Pancreas (tissue), 10 donors: ENCODE measurements around the gene ISCA2. TPM values are rescaled to one million over a fixed set of nuclear protein-coding genes. Genes with fewer than 3 reads are reported as not detected.
"Not testable (repeated sequence)": the region's sequence is repeated elsewhere in the genome, so short reads cannot be mapped to it uniquely, and the experiment has no call there.

ENCODE experiments used
- ATAC-seq, 4 donors: fragments of 200-7000 bp; cut with Tn5 transposase; one replicate each; pipeline versions ENCODE4 v1.8.0 to v1.9.1; 2020; ENCODE audit warnings: mild to moderate bottlenecking in 4 of 4, moderate library complexity in 4 of 4
- DNase-seq, 6 donors: peaks; one replicate each; pipeline ENCODE4 v3.0.0-alpha.2; 2020
- FAIRE-seq: peaks from 2 replicates; lab custom pipeline; 2012; peaks lifted over from hg19 to GRCh38; lab: Jason Lieb, UNC
- H3K27ac ChIP-seq, 4 donors: fragments of 200-600 bp; sonication (generic); 1 replicate in 3 of 4; 2 replicates in 1 of 4; pipeline versions ENCODE4 v1.5.0 to v1.8.0; 2020
- H3K27me3 ChIP-seq, 4 donors: fragments of 200-600 bp; one replicate each; pipeline ENCODE4 v1.8.0; 2021
- H3K36me3 ChIP-seq, 3 donors: fragments of 200-600 bp; sonication (generic) in 1 of 3; one replicate each; pipeline versions ENCODE4 v1.5.0 to v1.8.0; 2020 to 2021
- H3K4me1 ChIP-seq, 3 donors: fragments of 200-600 bp; one replicate each; pipeline ENCODE4 v1.8.0; 2021
- H3K4me3 ChIP-seq, 4 donors: fragments of 200-600 bp; sonication (generic) in 2 of 4; one replicate each; pipeline versions ENCODE4 v1.5.0 to v1.8.0; 2020 to 2021
- H3K9me3 ChIP-seq, 4 donors: fragments of 200-600 bp; one replicate each; pipeline ENCODE4 v1.8.0; 2021
- CTCF ChIP-seq, 4 donors: fragments of 200-600 bp; sonication (generic) in 3 of 4; IDR thresholded peaks; one replicate each; pipeline versions ENCODE4 v1.5.0 to v1.8.0; 2021; ENCODE audit warnings: antibody characterized with exemption in 4 of 4
- WGBS, 2 donors: extraction: QIAGEN DNeasy Blood & Tissue Kit; methylation state at CpG; one replicate each; pipeline ENCODE4 v1.1.7; 2013; 5-methylcytosine and 5-hydroxymethylcytosine counted together
- intact Hi-C, 3 donors: fragments of 100-400 bp; cut with DNase I; formaldehyde crosslinking; loops; one replicate each; pipeline versions ENCODE4 v1.11.1 to v1.14.2; 2022
- polyA plus RNA-seq, 2 donors: library from polyadenylated mRNA; stranded (reverse); fragments of 200-250 nt; gene quantifications; one replicate each; pipeline ENCODE4 v1.2.3, GENCODE V29; 2013
- total RNA-seq, 6 donors: library from RNA; stranded (reverse); fragmentation: NEBNext Ultra II Directional in 4 of 6; extraction: Animal tissue kit (Norgen Biotek cat#: 25700) in 4 of 6; gene quantifications; one replicate each; pipeline versions ENCODE4 v1.2.1 to v1.2.4, GENCODE V29; 2021 to 2023
- donor health status: healthy with polysubstance abuse.
- donor health status: DM: no; HTN: no; CAD: no; lungs with moderate emphysema.
- donor health status: DM: no; HTN: no; CAD: no.
- donor health status: control.
- donor health status: control.
- donor health status: Bipolar disorder and iron deficiency.
- donor health status: DM: yes; HTN: yes; CAD: no.
- donor health status: DM: no; HTN: no; CAD: no.
- donor health status: DM: no; HTN: no; CAD: no.
- donor health status: DM: yes; HTN: yes; CAD: no.

ISCA2 gene
- total and polyA plus RNA-seq, 8 donors: 7.7 to 23.4 (median 10.0) TPM

DNA sequence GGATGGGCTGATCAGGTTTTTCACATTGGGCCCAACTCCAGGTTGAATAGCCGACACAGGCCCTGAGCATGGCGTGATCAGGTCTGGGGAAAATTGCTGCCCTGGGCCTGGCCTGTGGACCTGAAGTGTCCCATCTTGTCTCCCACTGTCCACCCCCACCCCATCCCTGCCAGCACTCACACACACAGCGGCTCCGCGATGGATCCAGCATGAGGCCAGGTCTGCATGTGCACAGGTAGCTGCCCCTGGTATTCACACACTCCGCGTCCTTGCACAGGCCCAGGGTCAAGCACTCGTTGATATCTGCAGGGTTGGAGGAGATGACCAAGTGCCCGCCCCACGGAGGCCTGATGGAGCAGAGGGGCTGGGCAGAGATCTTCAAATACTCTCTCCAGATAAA, 38.7 kb downstream of the ISCA2 start:
- no peak overlapping the region for H3K4me3 ChIP-seq
- WGBS, 2 donors: 92 to 96% methylated on average over 10 of the region's 10 CpGs
- H3K9me3 ChIP-seq: no peaks in the 10 kb centered on the region
- TF ChIP-seq CTCF (IDR thresholded peaks at IDR 0.05): no peak
- intact Hi-C loops: no loop called here
- no peak for ATAC-seq
- H3K36me3 ChIP-seq: no peaks in the 10 kb centered on the region
- no peak for DNase-seq
- no peaks in the 10 kb centered on the region for H3K27me3 ChIP-seq
- FAIRE-seq: no peak
- H3K4me1 ChIP-seq: no peaks in the 10 kb centered on the region
- H3K27ac ChIP-seq: no peak overlapping the region

- intact Hi-C loops: no loop called here
Measured at GRCh38 chr14:74533576-74533975, 40.0 kb downstream of the ISCA2 start.

GRCh38 chr14:74535756-74536325, 42.3 kb downstream of the ISCA2 start:
- H3K9me3 ChIP-seq: no peaks in the 10 kb centered on the region
- H3K27ac ChIP-seq: no peak overlapping the region
- WGBS, 2 donors: 71 to 76% methylated on average over 10 of the region's 10 CpGs
- no peak overlapping the region for H3K4me3 ChIP-seq
- ATAC-seq (no peak), FAIRE-seq (no peak), DNase-seq (no peak)
- H3K36me3 ChIP-seq: no peaks in the 10 kb centered on the region
- TF ChIP-seq CTCF (IDR thresholded peaks at IDR 0.05): no peak
- no peaks in the 10 kb centered on the region for H3K27me3 ChIP-seq
- no peaks in the 10 kb centered on the region for H3K4me1 ChIP-seq
- intact Hi-C loops: no loop called here

More at GRCh38 chr14:74533576-74533975, 40.0 kb downstream of the ISCA2 start:
- 79 to 93% methylated on average over 7 of the region's 7 CpGs for WGBS, 2 donors
- DNase-seq: no peak
- no peaks in the 10 kb centered on the region for H3K36me3 ChIP-seq
- H3K9me3 ChIP-seq: no peaks in the 10 kb centered on the region
- no peak for ATAC-seq
- H3K4me3 ChIP-seq: no peak overlapping the region
- H3K4me1 ChIP-seq: no peaks in the 10 kb centered on the region
- TF ChIP-seq CTCF (IDR thresholded peaks at IDR 0.05): no peak
- FAIRE-seq: no peak
- no peaks in the 10 kb centered on the region for H3K27me3 ChIP-seq
- H3K27ac ChIP-seq: no peak overlapping the region

DNA sequence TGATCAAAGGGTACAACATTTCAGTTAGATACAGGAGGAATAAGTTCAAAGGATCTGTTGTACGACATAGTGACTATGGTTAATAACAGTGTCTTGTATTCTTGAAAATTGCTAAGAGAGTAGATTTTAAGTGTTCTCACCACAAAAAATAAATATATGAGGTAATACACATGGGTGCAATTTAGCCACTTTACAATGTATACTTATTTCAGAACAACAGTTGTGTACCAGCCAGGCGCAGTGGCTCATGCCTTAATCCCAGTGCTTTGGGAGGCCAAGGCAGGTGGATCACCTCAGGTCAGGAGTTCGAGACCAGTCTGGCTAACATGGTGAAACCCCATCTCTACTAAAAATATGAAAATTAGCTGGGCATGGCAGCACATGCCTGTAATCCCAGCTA, 42.8 kb downstream of the ISCA2 start:
- ATAC-seq, H3K36me3 ChIP-seq, intact Hi-C loops, H3K27ac ChIP-seq, H3K27me3 ChIP-seq, DNase-seq, H3K4me1 ChIP-seq, H3K9me3 ChIP-seq, H3K4me3 ChIP-seq, FAIRE-seq: not testable (repeated sequence)
- WGBS, 2 donors: 91 to 93% methylated on average over 3 of the region's 3 CpGs

DNA sequence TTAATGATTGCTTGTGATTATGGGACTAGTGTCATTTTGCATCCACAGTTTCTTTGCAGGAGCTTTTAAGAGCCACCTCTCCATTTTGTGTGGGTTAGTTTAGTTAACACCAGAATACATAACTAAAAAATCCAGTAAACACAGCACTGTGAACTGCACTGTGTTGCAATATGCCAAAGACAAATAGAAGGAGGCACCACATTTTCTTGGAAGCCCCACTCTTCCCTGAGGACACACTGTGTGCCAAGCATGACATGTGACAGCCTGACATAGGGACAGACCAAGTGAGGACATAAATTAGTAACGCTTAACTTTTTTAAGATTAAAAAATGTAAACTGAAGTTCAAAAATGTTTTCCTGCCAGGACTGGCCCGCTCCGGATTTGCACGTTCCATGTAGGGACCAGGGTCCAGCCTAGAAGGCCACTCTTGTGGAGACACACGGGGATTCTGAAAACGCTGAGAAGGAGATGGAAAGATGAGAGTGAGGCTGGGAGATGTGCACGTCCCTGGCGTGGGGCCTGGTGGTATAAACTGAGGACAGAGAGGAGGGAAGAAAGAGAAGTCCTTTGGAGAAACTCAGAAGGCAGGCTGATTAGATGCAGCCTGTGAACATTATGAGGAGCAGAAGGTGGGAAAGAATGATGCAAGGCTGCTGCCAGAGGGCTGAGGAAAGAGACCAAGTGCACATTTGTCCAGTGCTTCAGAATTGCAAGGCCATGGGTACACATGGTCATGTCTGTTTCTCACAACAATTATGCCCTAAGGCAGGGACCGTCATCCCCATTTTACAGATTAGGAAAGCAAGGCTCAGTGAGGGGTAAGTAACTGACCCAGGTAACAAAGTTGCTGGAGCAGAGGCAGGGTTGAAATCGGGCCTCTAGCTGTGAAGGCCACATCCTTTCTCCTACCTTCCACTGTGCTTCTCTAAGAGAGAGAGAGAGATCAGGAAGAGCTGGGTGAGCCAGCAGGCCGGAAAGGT, 45.1 kb downstream of the ISCA2 start:
- Histone ChIP-seq H3K27ac (no peak overlapping the region), H3K36me3 (no peaks in the 10 kb centered on the region), H3K4me3 (no peak overlapping the region), H3K9me3 (no peaks in the 10 kb centered on the region), H3K4me1 (no peaks in the 10 kb centered on the region), H3K27me3 (no peaks in the 10 kb centered on the region)
- 82 to 89% methylated on average over 11 of the region's 11 CpGs for WGBS, 2 donors
- FAIRE-seq (no peak), DNase-seq (no peak), ATAC-seq (no peak)
- TF ChIP-seq CTCF (IDR thresholded peaks at IDR 0.05): no peak
- intact Hi-C loops: no loop called here
